Uterus (tissue), 4 donors: Measurements from ENCODE around the gene GRIK2. TPM values are rescaled to one million over a fixed set of nuclear protein-coding genes. Genes with fewer than 3 reads are reported as not detected.

Source experiments
- DNase-seq, 2 donors: peaks; one replicate each; pipeline ENCODE4 v3.0.0-alpha.2; 2019 to 2020
- H3K27ac ChIP-seq, 2 donors: fragments of 200-600 bp; sonication (generic); 1 replicate in 1 of 2; 2 replicates in 1 of 2; pipeline ENCODE4 v1.5.1; 2016 to 2018
- H3K27me3 ChIP-seq, 2 donors: fragments of 200-600 bp; sonication (generic); one replicate each; pipeline ENCODE4 v1.5.1; 2018 to 2019; ENCODE audit warnings: control low read depth in 1 of 2
- H3K36me3 ChIP-seq, 2 donors: fragments of 200-600 bp; sonication (generic); one replicate each; pipeline ENCODE4 v1.5.1; 2019; ENCODE audit warnings: control low read depth in 1 of 2
- H3K4me1 ChIP-seq, 2 donors: fragments of 200-600 bp; sonication (generic); one replicate each; pipeline ENCODE4 v1.5.1; 2018 to 2019; ENCODE audit warnings: control low read depth in 1 of 2
- H3K4me3 ChIP-seq, 2 donors: fragments of 200-600 bp; sonication (generic); 1 replicate in 1 of 2; 2 replicates in 1 of 2; pipeline ENCODE4 v1.5.1; 2018 to 2019; ENCODE audit warnings: mild to moderate bottlenecking in 1 of 2
- H3K9me3 ChIP-seq, 2 donors: fragments of 200-600 bp; sonication (generic); one replicate each; pipeline ENCODE4 v1.5.1; 2019; ENCODE audit warnings: control low read depth in 1 of 2
- POLR2A ChIP-seq, 2 donors: fragments of 450-650 bp; IDR thresholded peaks; one replicate each; pipeline ENCODE4 v1.6.1; 2016; ENCODE audit warnings: antibody characterized with exemption in 2 of 2, mild to moderate bottlenecking in 1 of 2, moderate library complexity in 1 of 2
- intact Hi-C: fragments of 100-400 bp; cut with DNase I; formaldehyde crosslinking; loops from one replicate; pipeline ENCODE4 v1.15.1; 2023; ENCODE audit warnings: low total_unique reads
- total RNA-seq, 4 donors: library from RNA; depleted of rRNA in 3 of 4; stranded (reverse); fragments of >200 nt in 3 of 4; gene quantifications; one replicate each; pipeline versions ENCODE4 v1.1.0 to v1.2.4, GENCODE V29; 2014 to 2023
- TF ChIP-seq, protein P1 (sequence below), 4 experiments: fragments of 200-600 bp in 2 of 4; fragments of 450-650 bp in 2 of 4; sonication (generic) in 2 of 4; IDR thresholded peaks; one replicate each; pipeline ENCODE4 v1.5.1; 2016 to 2019; ENCODE audit warnings: antibody characterized with exemption in 4 of 4, mild to moderate bottlenecking in 2 of 4, moderate library complexity in 1 of 4
- donor health status: DM: yes; HTN: yes; CAD: no.

GRIK2 gene
- total RNA-seq, 4 donors from 2014 or later = 0.76 to 13.1 TPM; not detected in 2

DNA sequence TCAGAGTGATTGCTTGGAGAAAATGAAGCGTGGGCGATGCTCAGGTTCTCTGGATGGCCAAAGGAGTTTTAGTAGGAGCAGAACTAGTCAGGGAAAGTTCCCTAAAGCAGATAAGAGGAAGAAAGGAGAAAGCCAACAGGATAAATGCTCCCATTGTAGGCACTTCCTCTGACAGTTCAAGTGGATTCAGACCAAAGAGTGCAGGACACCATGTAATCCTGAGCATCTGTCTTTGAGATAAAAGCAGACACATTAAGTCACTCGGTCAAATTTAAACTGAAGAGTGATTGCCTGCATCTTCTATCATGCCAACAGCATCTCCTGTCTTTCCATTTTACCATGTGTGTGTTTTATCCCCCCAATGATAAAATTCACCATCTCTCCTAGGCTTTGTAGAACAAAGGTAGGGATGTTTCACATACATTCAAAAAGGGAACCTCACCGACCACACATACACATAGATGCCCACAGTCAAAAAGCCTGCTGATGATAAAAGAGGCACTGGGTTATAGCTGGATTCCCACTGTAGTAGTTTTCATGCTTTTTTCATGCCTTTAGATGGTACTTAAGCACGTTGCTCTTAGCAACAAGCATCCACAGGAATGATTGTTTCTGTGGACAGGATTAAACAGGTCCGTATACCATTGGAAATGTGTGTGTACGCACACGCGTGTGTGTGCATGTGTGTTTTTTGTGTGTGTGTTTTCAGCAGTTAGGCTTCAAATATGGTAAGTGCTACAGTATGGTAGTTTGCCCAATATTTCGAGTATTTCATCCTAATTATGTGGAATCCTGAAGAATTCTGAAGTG lies 7.0 kb downstream of the GRIK2 start:
- no peak for TF ChIP-seq POLR2A (IDR thresholded peaks at IDR 0.05)
- TF ChIP-seq, protein P1, sequence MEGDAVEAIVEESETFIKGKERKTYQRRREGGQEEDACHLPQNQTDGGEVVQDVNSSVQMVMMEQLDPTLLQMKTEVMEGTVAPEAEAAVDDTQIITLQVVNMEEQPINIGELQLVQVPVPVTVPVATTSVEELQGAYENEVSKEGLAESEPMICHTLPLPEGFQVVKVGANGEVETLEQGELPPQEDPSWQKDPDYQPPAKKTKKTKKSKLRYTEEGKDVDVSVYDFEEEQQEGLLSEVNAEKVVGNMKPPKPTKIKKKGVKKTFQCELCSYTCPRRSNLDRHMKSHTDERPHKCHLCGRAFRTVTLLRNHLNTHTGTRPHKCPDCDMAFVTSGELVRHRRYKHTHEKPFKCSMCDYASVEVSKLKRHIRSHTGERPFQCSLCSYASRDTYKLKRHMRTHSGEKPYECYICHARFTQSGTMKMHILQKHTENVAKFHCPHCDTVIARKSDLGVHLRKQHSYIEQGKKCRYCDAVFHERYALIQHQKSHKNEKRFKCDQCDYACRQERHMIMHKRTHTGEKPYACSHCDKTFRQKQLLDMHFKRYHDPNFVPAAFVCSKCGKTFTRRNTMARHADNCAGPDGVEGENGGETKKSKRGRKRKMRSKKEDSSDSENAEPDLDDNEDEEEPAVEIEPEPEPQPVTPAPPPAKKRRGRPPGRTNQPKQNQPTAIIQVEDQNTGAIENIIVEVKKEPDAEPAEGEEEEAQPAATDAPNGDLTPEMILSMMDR (IDR thresholded peaks at IDR 0.05) = no peak
- DNase-seq = no peak
- intact Hi-C loops = no loop called here
- no peak overlapping the region for H3K4me3 ChIP-seq
- H3K36me3 ChIP-seq = no peaks in the 10 kb centered on the region
- H3K27ac ChIP-seq = no peak overlapping the region
- H3K4me1 ChIP-seq = no peaks in the 10 kb centered on the region
- no peaks in the 10 kb centered on the region for H3K9me3 ChIP-seq
- peaks cover 0 to 20% of the 10 kb centered on the region in 2 donors for H3K27me3 ChIP-seq

DNA sequence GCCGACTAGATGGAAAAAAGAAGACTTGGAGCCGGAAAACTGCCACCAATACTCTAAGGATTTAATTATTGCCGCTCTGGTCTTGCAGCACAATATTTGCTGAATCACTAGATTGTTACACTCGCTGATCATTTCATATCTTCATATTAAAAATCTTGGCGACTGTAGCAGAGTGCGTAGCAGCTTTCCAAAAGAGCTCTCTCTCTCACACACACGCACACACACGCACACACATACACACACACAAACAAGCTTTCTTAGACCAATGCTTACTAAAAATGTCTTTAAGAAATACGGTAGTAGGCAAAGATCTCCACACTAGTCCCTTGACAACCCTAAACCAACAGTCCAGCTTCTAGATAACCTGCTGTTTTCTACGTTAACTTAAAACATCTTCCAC lies 7.7 kb downstream of the GRIK2 start:
- H3K4me3 ChIP-seq = no peak overlapping the region
- DNase-seq = no peak
- H3K4me1 ChIP-seq = no peaks in the 10 kb centered on the region
- no peaks in the 10 kb centered on the region for H3K36me3 ChIP-seq
- intact Hi-C loops = no loop called here
- H3K9me3 ChIP-seq = no peaks in the 10 kb centered on the region
- no peak overlapping the region for H3K27ac ChIP-seq
- TF ChIP-seq, protein P1 (IDR thresholded peaks at IDR 0.05) = no peak
- TF ChIP-seq POLR2A (IDR thresholded peaks at IDR 0.05) = no peak
- peaks cover 0 to 18% of the 10 kb centered on the region in 2 donors for H3K27me3 ChIP-seq

DNA sequence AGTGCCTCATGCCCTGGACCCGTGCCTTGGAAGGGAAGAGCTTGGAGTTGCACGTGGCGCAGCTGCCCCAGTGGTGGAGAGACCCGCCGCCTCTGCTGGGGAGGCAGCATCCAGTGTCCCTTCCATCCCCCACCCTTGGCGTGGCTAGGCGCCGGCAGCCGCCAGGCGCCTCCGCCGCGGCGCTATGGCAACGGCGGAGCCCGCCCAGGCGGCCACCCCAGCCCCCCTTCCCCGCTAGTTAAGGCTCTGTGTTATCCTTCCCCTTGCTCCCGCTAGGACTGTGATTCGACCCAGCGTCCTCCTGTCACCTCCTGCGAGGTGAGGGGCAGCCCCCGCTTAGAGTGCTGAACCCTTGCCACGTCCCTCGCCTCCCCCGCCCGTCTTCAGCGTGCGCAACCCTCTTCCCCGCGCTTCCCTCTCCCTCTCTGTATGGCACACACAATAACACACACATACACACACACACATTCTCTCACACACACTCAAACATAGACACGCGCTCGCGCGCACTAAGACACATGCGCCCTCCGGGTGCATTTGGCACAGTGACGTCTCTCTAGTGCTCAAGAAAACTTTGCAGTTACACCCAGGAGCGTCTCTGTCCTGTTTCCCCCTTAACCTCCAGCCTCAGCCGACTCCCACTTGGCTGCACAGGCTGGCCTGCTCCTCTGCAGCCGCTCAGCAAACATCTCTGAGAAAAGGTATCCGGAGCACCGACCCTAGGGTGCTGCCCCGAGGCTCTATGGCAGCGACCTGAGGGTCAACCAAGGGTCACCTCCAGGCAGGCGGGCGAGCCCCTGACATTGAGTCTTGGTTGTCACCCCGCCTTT lies 8.5 kb downstream of the GRIK2 start:
- H3K27ac ChIP-seq = no peak overlapping the region
- DNase-seq = no peak
- no peaks in the 10 kb centered on the region for H3K36me3 ChIP-seq
- H3K4me1 ChIP-seq = no peaks in the 10 kb centered on the region
- TF ChIP-seq POLR2A (IDR thresholded peaks at IDR 0.05) = no peak
- TF ChIP-seq, protein P1 (IDR thresholded peaks at IDR 0.05) = no peak
- peaks cover 0 to 18% of the 10 kb centered on the region in 2 donors for H3K27me3 ChIP-seq
- H3K4me3 ChIP-seq = no peak overlapping the region
- H3K9me3 ChIP-seq = no peaks in the 10 kb centered on the region
- intact Hi-C loops = no loop called here

DNA sequence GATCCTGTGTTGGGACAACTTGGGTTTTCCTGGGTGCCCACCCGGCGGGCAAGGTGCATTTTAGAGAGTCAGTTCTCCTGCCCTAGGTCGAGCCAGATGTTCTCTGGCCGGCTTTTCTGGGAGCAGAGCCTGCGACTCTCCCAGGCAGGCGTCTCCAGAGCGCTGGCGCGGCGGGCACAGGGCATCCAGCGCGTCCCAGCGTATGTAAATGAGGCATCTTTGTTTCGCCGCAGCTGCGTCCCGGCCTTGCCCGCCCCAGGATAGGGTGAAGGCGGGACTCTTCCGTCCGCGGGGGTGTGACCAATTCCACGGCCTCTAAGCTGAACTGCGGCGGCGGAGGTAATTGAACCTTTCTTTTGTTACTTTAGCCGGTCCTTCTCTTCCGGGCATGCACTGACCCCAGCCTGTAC lies 9.1 kb downstream of the GRIK2 start:
- TF ChIP-seq, protein P1 (IDR thresholded peaks at IDR 0.05) = no peak
- no peak for TF ChIP-seq POLR2A (IDR thresholded peaks at IDR 0.05)
- no peaks in the 10 kb centered on the region for H3K36me3 ChIP-seq
- no peaks in the 10 kb centered on the region for H3K9me3 ChIP-seq
- H3K27ac ChIP-seq = no peak overlapping the region
- no peak overlapping the region for H3K4me3 ChIP-seq
- DNase-seq = no peak
- no peaks in the 10 kb centered on the region for H3K4me1 ChIP-seq
- H3K27me3 ChIP-seq = peaks cover 0 to 18% of the 10 kb centered on the region in 2 donors
- intact Hi-C loops = no loop called here
